GM10266 (cell line): ENCODE data around the gene FAM241A.

ENCODE experiments used
- DNase-seq: peaks from one replicate; pipeline ENCODE4 v3.0.0; 2012; ENCODE audit errors: extremely low spot score
- CTCF ChIP-seq: IDR thresholded peaks from 2 replicates; pipeline ENCODE4 v1.5.1; 2012; ENCODE audit warnings: mild to moderate bottlenecking, low read depth; ENCODE audit not compliant: control insufficient read depth, insufficient read depth; ENCODE audit errors: missing control alignments

The FAM241A gene

DNA sequence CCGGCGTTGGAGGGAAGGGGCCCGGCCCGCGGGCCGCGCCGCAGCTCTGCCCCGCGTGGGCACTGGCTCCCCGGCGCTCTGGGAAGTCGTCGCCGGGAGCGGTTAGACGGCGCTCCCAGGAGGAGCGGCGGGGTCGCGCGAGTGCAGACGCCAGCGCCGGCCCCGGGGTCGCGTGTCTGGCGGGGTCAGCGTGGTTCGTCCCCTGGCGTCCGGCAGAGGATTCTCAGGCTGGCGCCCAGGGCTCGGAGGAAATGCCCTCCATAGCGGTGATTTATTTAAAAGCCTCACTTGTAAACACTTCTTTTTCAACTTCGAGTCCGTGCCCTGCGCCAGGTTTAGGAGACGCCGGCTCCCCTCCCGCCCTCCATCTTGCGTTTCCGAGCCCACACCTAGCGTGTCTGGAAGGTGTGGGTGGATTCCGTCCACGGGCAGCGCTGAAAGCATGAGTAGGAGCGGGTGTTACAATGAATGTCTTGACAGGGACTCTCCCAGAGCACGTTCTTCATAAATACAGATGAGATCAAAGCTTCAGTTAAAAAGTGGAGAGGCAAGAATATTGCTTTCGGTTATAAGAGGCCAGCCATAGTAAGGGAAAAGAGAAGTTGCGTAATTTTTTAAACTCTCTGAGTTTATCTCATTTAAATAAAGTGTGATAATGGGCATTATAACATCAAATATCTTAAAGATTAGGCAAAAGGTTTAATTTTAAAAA lies 692 bp downstream of the FAM241A start:
- TF ChIP-seq CTCF: no peak
- DNase-seq: peak; percentile 82

- DNase-seq: no peak
- no peak for TF ChIP-seq CTCF
Measured at GRCh38 chr4:112146502-112146813, 1.2 kb downstream of the FAM241A start.

DNA sequence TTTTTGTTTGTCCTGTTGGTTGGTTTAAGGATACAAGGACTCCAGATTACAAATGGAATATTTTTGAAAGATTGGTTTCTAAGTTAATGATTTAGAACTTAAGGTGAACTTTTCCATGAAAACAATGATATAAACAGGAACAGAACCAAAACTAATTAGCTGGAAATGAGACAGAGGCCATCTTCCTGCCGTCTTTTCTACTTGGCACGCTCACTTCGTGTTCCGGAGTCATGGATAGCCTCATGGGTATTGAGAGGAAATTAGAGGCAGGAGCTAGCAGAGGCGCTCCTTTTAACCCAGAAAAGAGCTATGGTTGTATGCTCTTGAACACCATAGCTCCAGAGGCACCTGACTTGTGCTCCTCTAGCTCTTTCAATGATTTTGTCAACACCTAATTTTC lies 2.4 kb downstream of the FAM241A start:
- DNase-seq: no peak
- TF ChIP-seq CTCF: no peak

GRCh38 chr4:112150920-112151319 lies 5.7 kb downstream of the FAM241A start:
- no peak for DNase-seq
- TF ChIP-seq CTCF: no peak

GRCh38 chr4:112152521-112152920 lies 7.3 kb downstream of the FAM241A start:
- DNase-seq: no peak
- TF ChIP-seq CTCF: no peak

DNA sequence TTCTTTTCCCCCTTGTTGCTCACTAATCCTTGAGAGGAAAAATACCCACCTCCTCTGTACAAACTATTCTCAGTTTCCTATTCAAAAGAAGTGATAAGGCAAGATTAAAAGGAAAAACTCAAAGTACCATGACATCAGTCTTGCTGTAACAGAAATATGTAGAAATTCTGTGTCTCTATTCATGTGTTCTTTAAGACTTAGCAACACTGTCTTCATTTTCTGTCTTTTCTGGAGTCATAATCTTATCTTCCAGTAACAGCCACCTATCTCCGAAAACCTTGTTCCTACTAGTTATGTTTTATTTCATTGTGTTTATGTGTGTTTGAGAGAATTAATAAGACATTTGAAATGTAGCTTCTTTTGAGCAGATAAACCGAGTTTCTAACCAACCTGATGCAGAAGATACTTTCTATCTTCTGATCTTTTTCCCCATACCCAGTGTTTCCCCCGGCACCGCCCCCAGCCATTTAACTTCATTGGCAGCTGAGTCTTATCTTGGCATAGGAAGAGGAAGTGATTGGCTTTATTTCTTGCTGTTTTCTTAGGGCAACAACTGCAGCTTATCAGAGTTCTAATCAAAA lies 8.0 kb downstream of the FAM241A start:
- TF ChIP-seq CTCF: no peak
- no peak for DNase-seq

DNA sequence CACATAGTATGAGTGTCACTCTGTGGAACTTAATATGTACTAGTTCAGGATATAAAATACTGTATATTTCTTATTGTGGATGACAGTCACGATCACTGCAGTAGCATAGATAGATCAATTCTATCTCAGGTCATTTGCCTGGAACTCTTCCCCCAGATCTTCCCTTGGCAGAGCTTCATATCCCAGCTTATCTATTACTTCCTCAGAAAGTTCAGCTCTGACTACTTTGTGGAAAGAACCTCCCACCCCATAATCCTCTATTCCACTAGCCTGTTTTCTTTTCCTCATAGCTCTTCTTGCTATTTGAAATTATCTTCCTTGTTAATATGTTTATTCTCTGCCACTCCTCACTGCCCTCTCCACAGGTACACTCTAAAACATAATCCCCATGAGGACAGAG lies 10.9 kb downstream of the FAM241A start:
- no peak for DNase-seq
- no peak for TF ChIP-seq CTCF
